ES-I3 (cell line): ENCODE data around the gene OTUD3.
"Not testable (repeated sequence)": the region's sequence is repeated elsewhere in the genome, so short reads cannot be mapped to it uniquely, and the experiment has no call there.

Experiments used
- H3K36me3 ChIP-seq: 2 replicates; pipeline ENCODE4 v1.6.1; 2013; ENCODE audit warnings: mild to moderate bottlenecking, low read length, control low read depth, moderate library complexity; ENCODE audit not compliant: insufficient read depth
- H3K4me1 ChIP-seq: 2 replicates; pipeline ENCODE4 v1.6.1; 2013; ENCODE audit warnings: mild to moderate bottlenecking, control low read depth, low read length; ENCODE audit not compliant: insufficient read depth
- H3K9ac ChIP-seq: 2 replicates; pipeline ENCODE4 v1.6.1; 2013; ENCODE audit warnings: low read depth, mild to moderate bottlenecking, low read length, moderate library complexity
- H3K9me3 ChIP-seq: 2 replicates; pipeline ENCODE4 v1.6.1; 2013; ENCODE audit warnings: mild to moderate bottlenecking, low read length, moderate library complexity; ENCODE audit not compliant: control insufficient read depth, insufficient read depth

Gene OTUD3

DNA sequence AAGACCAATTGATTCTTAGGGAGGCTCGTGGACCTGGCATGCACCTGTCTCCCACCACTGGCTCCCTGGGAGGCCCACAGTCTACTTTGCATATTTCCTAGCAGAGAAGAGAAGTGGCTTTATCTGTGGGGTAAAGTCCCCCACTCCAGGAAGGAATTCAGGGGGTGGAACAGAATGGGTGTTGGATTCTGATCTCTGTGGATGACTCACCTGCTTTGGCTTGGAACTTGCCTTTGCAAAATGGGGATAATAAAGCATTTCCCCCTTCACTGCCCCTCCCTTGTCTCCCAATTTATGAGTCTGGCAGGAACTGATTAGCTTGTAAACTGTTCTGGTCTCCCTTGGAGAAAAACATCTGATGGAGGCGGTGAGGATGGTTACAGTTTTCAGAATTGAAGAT lies 21.2 kb upstream of the OTUD3 start:
- Histone ChIP-seq H3K36me3 (no peaks in the 10 kb centered on the region), H3K4me1 (no peaks in the 10 kb centered on the region), H3K9me3 (no peaks in the 10 kb centered on the region), H3K9ac (no peak overlapping the region)

- no peak overlapping the region for H3K9ac ChIP-seq
- no peaks in the 10 kb centered on the region for H3K4me1 ChIP-seq
- no peaks in the 10 kb centered on the region for H3K36me3 ChIP-seq
- no peaks in the 10 kb centered on the region for H3K9me3 ChIP-seq
Observed at GRCh38 chr1:19861842-19862530, 20.2 kb upstream of the OTUD3 start.

- H3K4me1 ChIP-seq = no peaks in the 10 kb centered on the region
- no peak overlapping the region for H3K9ac ChIP-seq
- H3K36me3 ChIP-seq = no peaks in the 10 kb centered on the region
Observed at GRCh38 chr1:19862944-19863343, 19.3 kb upstream of the OTUD3 start.

GRCh38 chr1:19864570-19865160 lies 17.5 kb upstream of the OTUD3 start:
- H3K9ac ChIP-seq = no peak overlapping the region
- no peaks in the 10 kb centered on the region for H3K4me1 ChIP-seq
- no peaks in the 10 kb centered on the region for H3K36me3 ChIP-seq
- no peaks in the 10 kb centered on the region for H3K9me3 ChIP-seq

More at GRCh38 chr1:19862944-19863343, 19.3 kb upstream of the OTUD3 start:
- no peaks in the 10 kb centered on the region for H3K9me3 ChIP-seq

GRCh38 chr1:19866029-19866428 lies 16.2 kb upstream of the OTUD3 start:
- Histone ChIP-seq H3K4me1 (no peaks in the 10 kb centered on the region), H3K9ac (no peak overlapping the region), H3K9me3 (no peaks in the 10 kb centered on the region), H3K36me3 (no peaks in the 10 kb centered on the region)

- Histone ChIP-seq H3K9ac (no peak overlapping the region), H3K9me3 (no peaks in the 10 kb centered on the region)
Observed at GRCh38 chr1:19866758-19867157, 15.4 kb upstream of the OTUD3 start.

DNA sequence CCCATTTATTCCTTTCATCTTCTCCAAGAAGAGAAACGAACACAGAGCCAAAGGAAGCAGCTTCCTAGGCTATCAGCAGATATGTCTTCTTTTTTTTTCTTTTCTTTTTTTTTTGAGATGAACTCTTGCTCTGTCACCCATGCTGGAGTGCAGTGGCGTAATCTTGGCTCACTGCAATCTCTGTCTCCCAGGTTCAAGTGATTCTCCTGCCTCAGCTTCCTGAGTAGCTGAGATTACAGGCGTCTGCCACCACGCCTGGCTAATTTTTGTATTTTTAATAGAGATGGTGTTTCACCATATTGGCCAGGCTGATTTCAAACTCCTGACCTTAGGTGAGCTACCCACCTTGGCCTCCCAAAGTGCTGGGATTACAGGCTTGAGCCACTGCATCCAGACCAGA lies 13.6 kb upstream of the OTUD3 start:
- H3K36me3 ChIP-seq, H3K9me3 ChIP-seq, H3K4me1 ChIP-seq, H3K9ac ChIP-seq: not testable (repeated sequence)

More at GRCh38 chr1:19866758-19867157, 15.4 kb upstream of the OTUD3 start:
- no peaks in the 10 kb centered on the region for H3K4me1 ChIP-seq
- no peaks in the 10 kb centered on the region for H3K36me3 ChIP-seq

GRCh38 chr1:19869453-19869852 lies 12.7 kb upstream of the OTUD3 start:
- not testable (repeated sequence) for H3K9ac ChIP-seq, H3K9me3 ChIP-seq, H3K36me3 ChIP-seq, H3K4me1 ChIP-seq

DNA sequence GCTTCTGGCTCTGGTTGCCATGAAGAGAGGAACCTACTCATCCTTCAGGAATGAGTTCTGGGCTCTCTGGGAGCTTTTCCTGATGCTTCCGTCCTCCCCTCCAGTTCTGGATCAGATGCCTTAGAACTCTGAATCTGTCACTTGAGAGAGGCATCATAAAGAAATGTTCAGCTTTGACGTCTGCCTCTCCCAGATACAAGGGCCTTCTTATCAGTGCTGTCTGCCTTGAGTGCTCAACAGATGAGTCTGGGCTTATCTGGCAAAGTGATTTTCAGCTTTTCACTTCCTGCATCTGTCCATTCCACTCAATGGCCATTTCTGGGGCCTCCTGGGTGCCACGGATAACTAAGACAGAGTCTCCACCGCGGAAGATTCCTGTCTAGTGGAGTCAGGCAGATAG lies 12.3 kb upstream of the OTUD3 start:
- H3K9ac ChIP-seq = no peak overlapping the region
- H3K36me3 ChIP-seq = no peaks in the 10 kb centered on the region
- no peaks in the 10 kb centered on the region for H3K9me3 ChIP-seq
- H3K4me1 ChIP-seq = no peaks in the 10 kb centered on the region

DNA sequence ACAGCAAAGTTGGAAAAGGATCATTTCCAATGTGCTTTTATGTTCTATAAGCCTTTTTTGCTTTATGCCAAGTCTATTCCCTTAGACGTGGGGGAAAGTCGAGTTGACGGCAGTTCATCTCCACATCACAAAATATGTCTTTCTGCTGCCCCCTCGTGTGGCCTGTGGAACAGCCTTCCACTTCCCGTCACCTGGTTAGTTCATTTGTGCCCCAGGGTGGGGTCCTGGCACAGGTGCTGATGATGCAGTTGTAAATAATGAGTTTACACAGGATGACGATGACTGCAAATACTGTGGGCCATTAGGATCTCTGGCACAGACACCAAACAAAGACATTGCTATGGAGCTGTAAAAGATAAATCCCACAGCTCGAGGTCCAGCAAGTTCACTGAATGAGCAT lies 10.0 kb upstream of the OTUD3 start:
- no peak overlapping the region for H3K9ac ChIP-seq
- H3K36me3 ChIP-seq = no peaks in the 10 kb centered on the region
- H3K9me3 ChIP-seq = no peaks in the 10 kb centered on the region

DNA sequence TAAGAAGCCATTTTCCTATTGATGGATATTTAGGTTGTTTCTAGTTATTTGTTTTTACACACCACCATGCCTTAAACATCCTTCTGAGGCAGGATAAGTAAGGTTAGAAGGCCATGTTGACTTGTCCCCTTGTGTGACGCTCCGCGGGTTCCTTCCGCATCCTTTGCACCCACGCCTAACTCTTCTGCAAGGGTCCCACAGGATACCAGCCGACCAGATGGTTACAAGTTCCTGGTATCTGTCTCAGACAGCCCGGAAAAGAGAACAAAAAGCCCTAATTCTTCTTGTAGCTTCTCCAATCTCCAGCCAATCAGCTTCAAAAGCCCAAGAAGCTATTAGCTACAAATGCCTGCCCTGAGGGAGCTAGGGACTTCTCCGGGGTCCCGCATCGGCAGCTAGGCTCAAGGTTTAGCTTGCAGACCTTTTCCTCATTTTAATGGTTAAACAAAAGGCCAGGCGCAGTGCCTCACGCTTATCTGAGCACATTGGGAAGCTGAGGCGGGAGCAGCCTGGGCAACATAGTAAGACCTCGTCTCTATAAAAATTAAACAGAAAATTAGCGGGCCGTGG lies 4.9 kb upstream of the OTUD3 start:
- H3K36me3 ChIP-seq = no peaks in the 10 kb centered on the region
- H3K9me3 ChIP-seq = no peaks in the 10 kb centered on the region
- H3K4me1 ChIP-seq = no peaks in the 10 kb centered on the region; the same call in 1 of the 2 replicates
- H3K9ac ChIP-seq = no peak overlapping the region

More for the DNA sequence above, 10.0 kb upstream of the OTUD3 start:
- no peaks in the 10 kb centered on the region for H3K4me1 ChIP-seq

DNA sequence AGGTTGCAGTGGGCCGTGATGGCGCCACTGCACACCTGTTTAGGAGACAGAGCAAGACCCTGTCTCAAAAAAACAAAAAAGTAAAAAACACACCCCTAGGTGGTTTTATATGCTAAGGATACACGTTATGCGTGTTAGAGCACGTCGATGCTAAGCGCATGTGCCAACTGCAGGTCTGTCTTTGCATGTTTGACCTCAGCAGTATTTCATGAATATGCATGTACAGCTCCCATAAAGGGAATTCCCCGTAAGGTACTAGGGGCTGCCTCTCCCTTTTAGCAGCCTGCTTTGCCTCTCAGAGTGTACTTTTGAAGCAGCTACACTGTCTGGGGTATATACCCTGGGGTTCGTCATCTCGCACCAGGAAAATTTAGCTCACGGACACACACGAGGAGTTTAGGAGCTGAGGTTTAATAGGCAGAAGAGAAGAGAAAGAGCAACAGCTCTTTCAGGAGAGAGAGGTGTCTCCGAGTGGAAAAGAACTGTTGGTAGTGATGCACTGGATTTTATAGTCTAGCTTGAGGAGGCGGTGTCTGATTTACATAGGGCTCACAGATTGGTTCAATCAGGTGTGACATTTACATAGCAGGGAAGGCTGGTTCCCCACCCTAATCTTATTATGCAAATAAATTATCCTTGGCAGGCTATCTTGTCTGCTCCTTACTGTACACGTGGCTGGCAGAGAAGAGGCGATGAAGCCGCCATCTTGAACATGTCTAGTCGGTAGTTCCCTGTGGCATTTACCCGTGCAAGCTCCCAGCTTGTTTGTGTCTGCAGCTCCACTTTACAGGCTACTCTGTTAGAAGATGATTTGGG lies 4.2 kb upstream of the OTUD3 start:
- Histone ChIP-seq H3K36me3 (no peaks in the 10 kb centered on the region), H3K9ac (no peak overlapping the region), H3K4me1 (no peaks in the 10 kb centered on the region; the same call in 1 of the 2 replicates), H3K9me3 (no peaks in the 10 kb centered on the region)

GRCh38 chr1:19878637-19878985 lies 3.6 kb upstream of the OTUD3 start:
- no peak overlapping the region for H3K9ac ChIP-seq
- H3K4me1 ChIP-seq = no peaks in the 10 kb centered on the region; the same call in 1 of the 2 replicates
- no peaks in the 10 kb centered on the region for H3K36me3 ChIP-seq
- H3K9me3 ChIP-seq = no peaks in the 10 kb centered on the region

- Histone ChIP-seq H3K36me3 (no peaks in the 10 kb centered on the region), H3K9me3 (no peaks in the 10 kb centered on the region), H3K9ac (no peak overlapping the region), H3K4me1 (no peaks in the 10 kb centered on the region; the same call in none of the 2 replicates)
Observed at GRCh38 chr1:19879227-19879626, 3.0 kb upstream of the OTUD3 start.
